ENCODE data around the gene ITGB5.

Gene ITGB5

GRCh38 chr3:124730941-124731297 lies 156.2 kb downstream of the ITGB5 start:
- TF ChIP-seq TCF12 (IDR thresholded peaks at IDR 0.05; ENCODE audit: low read depth) (no peak), FOXM1 (IDR thresholded peaks at IDR 0.05; ENCODE audit: borderline replicate concordance, low read depth) (no peak), TEAD4 (IDR thresholded peaks at IDR 0.05) (no peak), EP300 (IDR thresholded peaks at IDR 0.05; ENCODE audit: borderline replicate concordance) (no peak), REST (IDR thresholded peaks at IDR 0.05; ENCODE audit: low read depth) (no peak), NFIC (IDR thresholded peaks at IDR 0.05) (no peak), YY1 (IDR thresholded peaks at IDR 0.05; ENCODE audit: low read depth) (no peak), USF1 (IDR thresholded peaks at IDR 0.05) (no peak), MAX (IDR thresholded peaks at IDR 0.05) (no peak), RAD21 (IDR thresholded peaks at IDR 0.05; ENCODE audit: low read depth) (no peak), CREB1 (IDR thresholded peaks at IDR 0.05; ENCODE audit: low read depth) (no peak), EGR1 (IDR thresholded peaks at IDR 0.05) (no peak), CEBPB (IDR thresholded peaks at IDR 0.05) (no peak), TAF1 (IDR thresholded peaks at IDR 0.05; ENCODE audit: low read depth) (no peak), ZBTB7A (IDR thresholded peaks at IDR 0.05; ENCODE audit: low read depth) (no peak)

- TF ChIP-seq FOXM1 (IDR thresholded peaks at IDR 0.05; ENCODE audit: borderline replicate concordance, low read depth) (no peak), EGR1 (IDR thresholded peaks at IDR 0.05) (no peak), ZBTB7A (IDR thresholded peaks at IDR 0.05; ENCODE audit: low read depth) (no peak), RAD21 (IDR thresholded peaks at IDR 0.05; ENCODE audit: low read depth) (no peak), CREB1 (IDR thresholded peaks at IDR 0.05; ENCODE audit: low read depth) (peak; percentile 90), MAX (IDR thresholded peaks at IDR 0.05) (peak; percentile 74), TAF1 (IDR thresholded peaks at IDR 0.05; ENCODE audit: low read depth) (peak; percentile 95), EP300 (IDR thresholded peaks at IDR 0.05; ENCODE audit: borderline replicate concordance) (0 out of 2 replicates have a peak, but pooled peaks have one; percentile 38), USF1 (IDR thresholded peaks at IDR 0.05) (no peak), YY1 (IDR thresholded peaks at IDR 0.05; ENCODE audit: low read depth) (peak; percentile 95), NFIC (IDR thresholded peaks at IDR 0.05) (0 out of 2 replicates have a peak, but pooled peaks have one; percentile 15), TCF12 (IDR thresholded peaks at IDR 0.05; ENCODE audit: low read depth) (peak; percentile 64), TEAD4 (IDR thresholded peaks at IDR 0.05) (no peak)
Measured at GRCh38 chr3:124730129-124730940, 156.8 kb downstream of the ITGB5 start, which contains the start of gene UMPS. TSS of gene UMPS (plus strand) at chr3:124730452. CDS start at chr3:124730472, 20 bp downstream.

- TF ChIP-seq EP300 (IDR thresholded peaks at IDR 0.05; ENCODE audit: borderline replicate concordance) = no peak
- TF ChIP-seq ZBTB7A (IDR thresholded peaks at IDR 0.05; ENCODE audit: low read depth) = no peak
- no peak for TF ChIP-seq YY1 (IDR thresholded peaks at IDR 0.05; ENCODE audit: low read depth)
- TF ChIP-seq TAF1 (IDR thresholded peaks at IDR 0.05; ENCODE audit: low read depth) = no peak
- no peak for TF ChIP-seq CREB1 (IDR thresholded peaks at IDR 0.05; ENCODE audit: low read depth)
- TF ChIP-seq RAD21 (IDR thresholded peaks at IDR 0.05; ENCODE audit: low read depth) = no peak
- TF ChIP-seq MAX (IDR thresholded peaks at IDR 0.05) = no peak
- TF ChIP-seq REST (IDR thresholded peaks at IDR 0.05; ENCODE audit: low read depth) = no peak
- TF ChIP-seq TCF12 (IDR thresholded peaks at IDR 0.05; ENCODE audit: low read depth) = no peak
- TF ChIP-seq EGR1 (IDR thresholded peaks at IDR 0.05) = no peak
- TF ChIP-seq TEAD4 (IDR thresholded peaks at IDR 0.05) = no peak
- no peak for TF ChIP-seq CEBPB (IDR thresholded peaks at IDR 0.05)
- TF ChIP-seq FOXM1 (IDR thresholded peaks at IDR 0.05; ENCODE audit: borderline replicate concordance, low read depth) = no peak
- no peak for TF ChIP-seq NFIC (IDR thresholded peaks at IDR 0.05)
- TF ChIP-seq USF1 (IDR thresholded peaks at IDR 0.05) = no peak
Measured at GRCh38 chr3:124722589-124722988, 164.6 kb downstream of the ITGB5 start.

- TF ChIP-seq FOXM1 (IDR thresholded peaks at IDR 0.05; ENCODE audit: borderline replicate concordance, low read depth) (no peak), YY1 (IDR thresholded peaks at IDR 0.05; ENCODE audit: low read depth) (no peak), REST (IDR thresholded peaks at IDR 0.05; ENCODE audit: low read depth) (no peak), EGR1 (IDR thresholded peaks at IDR 0.05) (no peak), MAX (IDR thresholded peaks at IDR 0.05) (no peak), TAF1 (IDR thresholded peaks at IDR 0.05; ENCODE audit: low read depth) (no peak), RAD21 (IDR thresholded peaks at IDR 0.05; ENCODE audit: low read depth) (no peak), CEBPB (IDR thresholded peaks at IDR 0.05) (no peak), CREB1 (IDR thresholded peaks at IDR 0.05; ENCODE audit: low read depth) (no peak), TCF12 (IDR thresholded peaks at IDR 0.05; ENCODE audit: low read depth) (no peak)
Measured at GRCh38 chr3:124714223-124714853, 172.8 kb downstream of the ITGB5 start.

Measured in Ishikawa (cell line).